ENCODE data around the gene RAB11A. TPM values are rescaled to one million over a fixed set of nuclear protein-coding genes. Genes with fewer than 3 reads are reported as not detected.

The RAB11A gene
- total RNA-seq, 1 experiment from 2014 or later: 139 TPM

DNA sequence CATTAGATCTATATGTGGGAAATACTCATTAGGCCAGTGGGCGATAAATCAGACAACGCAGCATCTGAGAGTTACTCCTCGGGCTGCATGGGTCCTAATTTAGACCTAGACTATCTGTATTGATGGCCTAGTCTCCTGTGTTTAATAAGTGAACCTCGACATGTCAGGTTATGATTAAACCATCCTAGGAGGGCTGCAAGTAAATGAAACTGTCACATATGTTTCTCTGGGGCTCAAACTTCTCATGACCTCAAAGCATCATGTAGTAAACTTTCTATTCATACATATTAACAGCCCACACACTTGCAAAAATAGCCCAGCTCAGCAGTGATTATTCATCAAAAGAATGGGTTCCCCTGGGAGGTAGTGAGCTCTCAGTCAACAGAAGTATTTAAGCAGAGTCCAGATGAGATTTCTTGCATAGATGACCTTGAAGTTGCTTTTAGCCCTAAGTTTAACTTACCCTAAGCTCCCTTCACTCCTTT, 51.6 kb downstream of the RAB11A start:
- DNase-seq (ENCODE audit: unreplicated experiment): no peak
- ChIA-PET POLR2A (interaction anchor here (0.6 kb wide), 1 partner anchor 372 kb away, joined by 3 read pairs; the partner anchor contains the start of gene DIS3L), CTCF (interaction anchor here (0.5 kb wide), 1 partner anchor 366 kb away, joined by 3 read pairs; no protein-coding TSS in a partner anchor)
- Mint-ChIP-seq H3K36me3 (ENCODE audit: insufficient read depth, unreplicated experiment) (no peaks in the 10 kb centered on the region), H3K4me3 (ENCODE audit: unreplicated experiment) (no peak overlapping the region), H3K4me1 (ENCODE audit: insufficient read depth, unreplicated experiment) (peaks cover 6% of the 10 kb centered on the region), H3K27ac (ENCODE audit: low read depth, unreplicated experiment) (no peak overlapping the region), H3K27me3 (ENCODE audit: insufficient read depth, unreplicated experiment) (no peaks in the 10 kb centered on the region), H3K9me3 (ENCODE audit: unreplicated experiment) (no peaks in the 10 kb centered on the region)
- TF ChIP-seq, protein P1, sequence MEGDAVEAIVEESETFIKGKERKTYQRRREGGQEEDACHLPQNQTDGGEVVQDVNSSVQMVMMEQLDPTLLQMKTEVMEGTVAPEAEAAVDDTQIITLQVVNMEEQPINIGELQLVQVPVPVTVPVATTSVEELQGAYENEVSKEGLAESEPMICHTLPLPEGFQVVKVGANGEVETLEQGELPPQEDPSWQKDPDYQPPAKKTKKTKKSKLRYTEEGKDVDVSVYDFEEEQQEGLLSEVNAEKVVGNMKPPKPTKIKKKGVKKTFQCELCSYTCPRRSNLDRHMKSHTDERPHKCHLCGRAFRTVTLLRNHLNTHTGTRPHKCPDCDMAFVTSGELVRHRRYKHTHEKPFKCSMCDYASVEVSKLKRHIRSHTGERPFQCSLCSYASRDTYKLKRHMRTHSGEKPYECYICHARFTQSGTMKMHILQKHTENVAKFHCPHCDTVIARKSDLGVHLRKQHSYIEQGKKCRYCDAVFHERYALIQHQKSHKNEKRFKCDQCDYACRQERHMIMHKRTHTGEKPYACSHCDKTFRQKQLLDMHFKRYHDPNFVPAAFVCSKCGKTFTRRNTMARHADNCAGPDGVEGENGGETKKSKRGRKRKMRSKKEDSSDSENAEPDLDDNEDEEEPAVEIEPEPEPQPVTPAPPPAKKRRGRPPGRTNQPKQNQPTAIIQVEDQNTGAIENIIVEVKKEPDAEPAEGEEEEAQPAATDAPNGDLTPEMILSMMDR (IDR thresholded peaks at IDR 0.05; ENCODE audit: unreplicated experiment): no peak
- intact Hi-C loops (cut with micrococcal nuclease): no loop called here
- BruUV-seq (replicated peaks): no TSS peak

GRCh38 chr15:65921780-65922179, 52.5 kb downstream of the RAB11A start:
- intact Hi-C loops (cut with micrococcal nuclease): no loop called here
- POLR2A ChIA-PET: no interaction called here
- CTCF ChIA-PET: interaction anchor here (0.6 kb wide), 1 partner anchor 243 kb away, joined by 3 read pairs; no protein-coding TSS in a partner anchor
- Mint-ChIP-seq H3K27me3 (ENCODE audit: insufficient read depth, unreplicated experiment) (no peaks in the 10 kb centered on the region), H3K4me1 (ENCODE audit: insufficient read depth, unreplicated experiment) (peaks cover 6% of the 10 kb centered on the region), H3K4me3 (ENCODE audit: unreplicated experiment) (no peak overlapping the region), H3K9me3 (ENCODE audit: unreplicated experiment) (no peaks in the 10 kb centered on the region), H3K36me3 (ENCODE audit: insufficient read depth, unreplicated experiment) (no peaks in the 10 kb centered on the region), H3K27ac (ENCODE audit: low read depth, unreplicated experiment) (no peak overlapping the region)
- TF ChIP-seq, protein P1 (IDR thresholded peaks at IDR 0.05; ENCODE audit: unreplicated experiment): no peak
- no TSS peak for BruUV-seq (replicated peaks)
- DNase-seq (ENCODE audit: unreplicated experiment): no peak

DNA sequence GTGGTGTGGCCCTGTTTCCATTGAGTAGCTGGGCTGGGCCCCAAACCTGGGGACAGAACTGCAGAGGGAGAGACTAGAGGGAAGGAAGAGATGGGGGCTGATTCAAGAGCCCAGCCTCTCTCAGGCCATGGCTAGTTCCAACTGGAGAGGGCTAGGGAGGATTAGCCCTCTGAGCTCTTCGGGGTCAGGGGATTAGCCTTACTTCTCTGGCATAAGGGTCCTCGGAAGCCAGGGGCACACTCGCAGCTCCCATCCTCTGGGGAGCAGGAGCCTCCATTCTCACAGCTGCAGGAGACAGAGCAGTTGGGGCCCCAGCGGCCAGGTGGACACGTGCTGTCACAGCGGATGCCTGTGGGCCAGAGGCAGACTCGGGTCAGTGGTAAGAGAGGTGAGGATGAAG, 53.3 kb downstream of the RAB11A start:
- no peaks in the 10 kb centered on the region for H3K36me3 Mint-ChIP-seq (ENCODE audit: insufficient read depth, unreplicated experiment)
- peaks cover 6% of the 10 kb centered on the region for H3K4me1 Mint-ChIP-seq (ENCODE audit: insufficient read depth, unreplicated experiment)
- no peak for DNase-seq (ENCODE audit: unreplicated experiment)
- H3K9me3 Mint-ChIP-seq (ENCODE audit: unreplicated experiment): no peaks in the 10 kb centered on the region
- CTCF ChIA-PET: interaction anchor here (0.8 kb wide), 1 partner anchor 12 kb away, joined by 3 read pairs; no protein-coding TSS in a partner anchor
- H3K27me3 Mint-ChIP-seq (ENCODE audit: insufficient read depth, unreplicated experiment): no peaks in the 10 kb centered on the region
- no peak overlapping the region for H3K4me3 Mint-ChIP-seq (ENCODE audit: unreplicated experiment)
- no peak overlapping the region for H3K27ac Mint-ChIP-seq (ENCODE audit: low read depth, unreplicated experiment)
- no TSS peak for BruUV-seq (replicated peaks)
- TF ChIP-seq, protein P1 (IDR thresholded peaks at IDR 0.05; ENCODE audit: unreplicated experiment): no peak
- intact Hi-C loops (cut with micrococcal nuclease): no loop called here
- POLR2A ChIA-PET: no interaction called here

DNA sequence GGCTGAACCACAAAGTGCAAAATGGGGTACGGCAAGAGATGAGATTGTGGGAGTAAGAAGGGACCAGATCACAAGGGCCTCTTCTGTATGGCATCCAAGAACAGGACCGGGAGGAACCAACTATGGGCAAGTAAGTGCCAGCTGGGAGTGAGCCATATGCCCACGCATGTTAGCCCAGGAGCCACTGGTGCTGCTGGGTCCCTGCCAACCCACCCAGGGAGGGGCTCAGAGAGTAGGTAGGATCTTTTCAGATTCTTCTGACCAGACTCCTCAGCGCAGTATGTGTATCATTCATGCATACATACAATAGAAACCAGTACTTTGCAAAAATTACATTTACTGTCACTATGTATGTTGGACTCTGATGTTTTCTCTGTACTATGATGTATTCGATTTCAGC, 54.0 kb downstream of the RAB11A start:
- H3K27me3 Mint-ChIP-seq (ENCODE audit: insufficient read depth, unreplicated experiment): no peaks in the 10 kb centered on the region
- H3K9me3 Mint-ChIP-seq (ENCODE audit: unreplicated experiment): no peaks in the 10 kb centered on the region
- no peak overlapping the region for H3K27ac Mint-ChIP-seq (ENCODE audit: low read depth, unreplicated experiment)
- TF ChIP-seq, protein P1 (IDR thresholded peaks at IDR 0.05; ENCODE audit: unreplicated experiment): no peak
- H3K4me3 Mint-ChIP-seq (ENCODE audit: unreplicated experiment): no peak overlapping the region
- no TSS peak for BruUV-seq (replicated peaks)
- no peak for DNase-seq (ENCODE audit: unreplicated experiment)
- intact Hi-C loops (cut with micrococcal nuclease): no loop called here
- CTCF ChIA-PET: no interaction called here
- POLR2A ChIA-PET: interaction anchor here (0.5 kb wide), 1 partner anchor 779 kb away, joined by 3 read pairs; the partner anchor contains the start of gene SMAD6
- H3K36me3 Mint-ChIP-seq (ENCODE audit: insufficient read depth, unreplicated experiment): no peaks in the 10 kb centered on the region
- peaks cover 6% of the 10 kb centered on the region for H3K4me1 Mint-ChIP-seq (ENCODE audit: insufficient read depth, unreplicated experiment)

Measured in MCF 10A (cell line).